GM23248 (cell line): ENCODE data around the gene PRPF38A.

Experiments
- EZH2 ChIP-seq: fragments of 200-600 bp; sonication (generic); IDR thresholded peaks from 2 replicates; pipeline ENCODE4 v1.6.1; 2018; ENCODE audit warnings: antibody characterized with exemption, mild to moderate bottlenecking; ENCODE audit not compliant: insufficient read depth, poor library complexity, severe bottlenecking
- EZH2phosphoT487 ChIP-seq: fragments of 200-600 bp; sonication (generic); IDR thresholded peaks from 2 replicates; pipeline ENCODE4 v1.6.1; 2018; ENCODE audit warnings: antibody characterized with exemption, moderate library complexity, mild to moderate bottlenecking, low read depth; ENCODE audit not compliant: insufficient read depth

GRCh38 chr1:52386458-52386857, 17.9 kb upstream of the PRPF38A start:
- TF ChIP-seq EZH2 (no peak), EZH2phosphoT487 (no peak)
